HepG2 (cell line): Measurements from ENCODE around the gene MARCHF4. TPM values are rescaled to one million over a fixed set of nuclear protein-coding genes. Genes with fewer than 3 reads are reported as not detected.

Experiments
- ESRRA ChIP-seq: sonication (generic); formaldehyde crosslinking; IDR thresholded peaks from 2 replicates; pipeline ENCODE4 v1.5.1; 2020; ENCODE audit warnings: mild to moderate bottlenecking, low read depth, missing genetic modification reagents
- HNF1B ChIP-seq: sonication (generic); formaldehyde crosslinking; IDR thresholded peaks from 2 replicates; pipeline ENCODE4 v1.5.1; 2020; ENCODE audit warnings: mild to moderate bottlenecking, moderate library complexity, missing genetic modification reagents
- KLF13 ChIP-seq: sonication (generic); formaldehyde crosslinking; IDR thresholded peaks from 2 replicates; pipeline ENCODE4 v1.4.0; 2020; ENCODE audit warnings: mild to moderate bottlenecking, missing genetic modification reagents
- MAFG ChIP-seq: sonication (generic); formaldehyde crosslinking; IDR thresholded peaks from 2 replicates; pipeline ENCODE4 v1.5.1; 2020; ENCODE audit warnings: mild to moderate bottlenecking, missing genetic modification reagents
- RERE ChIP-seq: IDR thresholded peaks from 2 replicates; pipeline ENCODE4 v1.6.1; 2016; ENCODE audit warnings: low read depth, missing genetic modification reagents, missing compliant biosample characterization
- TAF15 ChIP-seq: fragments of 200-400 bp; formaldehyde crosslinking; IDR thresholded peaks from one replicate; pipeline ENCODE4 v1.6.1; 2018; ENCODE audit warnings: mild to moderate bottlenecking, low read depth, low read length; ENCODE audit not compliant: poor library complexity, severe bottlenecking
- THYN1 ChIP-seq: sonication (generic); formaldehyde crosslinking; IDR thresholded peaks from 2 replicates; pipeline ENCODE4 v1.8.1; 2023; ENCODE audit warnings: low read depth, mild to moderate bottlenecking, moderate library complexity, missing genetic modification reagents, borderline replicate concordance
- TSC22D2 ChIP-seq: sonication (generic); formaldehyde crosslinking; IDR thresholded peaks from 2 replicates; pipeline ENCODE4 v1.5.1; 2020; ENCODE audit warnings: missing genetic modification reagents, mild to moderate bottlenecking, borderline replicate concordance
- ZBTB8A ChIP-seq: sonication (generic); formaldehyde crosslinking; IDR thresholded peaks from 2 replicates; pipeline ENCODE4 v1.4.0; 2020; ENCODE audit warnings: mild to moderate bottlenecking, low read depth, missing genetic modification reagents, borderline replicate concordance
- ZIK1 ChIP-seq: sonication (generic); formaldehyde crosslinking; IDR thresholded peaks from 2 replicates; pipeline ENCODE4 v1.5.0; 2020; ENCODE audit warnings: mild to moderate bottlenecking, low read depth, missing genetic modification reagents, borderline replicate concordance
- ZNF761 ChIP-seq: sonication (generic); formaldehyde crosslinking; conservative IDR thresholded peaks from 2 replicates; pipeline ENCODE4 v1.4.0; 2020; ENCODE audit warnings: mild to moderate bottlenecking, missing genetic modification reagents
- polyA plus RNA-seq, 8 experiments: library from polyadenylated mRNA; depleted of rRNA in 3 of 8; stranded (reverse) in 7 of 8; unstranded in 1 of 8; fragments of >200 nt; fragmentation: Illumina TruSeq in 4 of 8; extraction: Trizol in 4 of 8; gene quantifications; 2 replicates each; pipeline versions ENCODE4 v1.2.1 to v1.2.3, GENCODE V29; 2011 to 2016; ENCODE audit warnings: low read depth in 4 of 8, missing spikeins in 1 of 8, mixed read lengths in 1 of 8; ENCODE audit not compliant: insufficient read depth in 1 of 8
- total RNA-seq, 5 experiments: library from RNA; depleted of rRNA; stranded (reverse); fragments of >200 nt; fragmentation: Illumina TruSeq; extraction: Trizol; gene quantifications; 2 replicates each; pipeline ENCODE4 v1.2.3, GENCODE V29; 2016; ENCODE audit warnings: low read depth in 1 of 5
- TF ChIP-seq, protein P1 (sequence below): sonication (generic); formaldehyde crosslinking; IDR thresholded peaks from 2 replicates; pipeline ENCODE4 v1.5.0; 2020; ENCODE audit warnings: mild to moderate bottlenecking, missing genetic modification reagents
- TF ChIP-seq, protein P2 (sequence below): sonication (generic); formaldehyde crosslinking; IDR thresholded peaks from 2 replicates; pipeline ENCODE4 v1.9.0; 2021; ENCODE audit warnings: missing genetic modification reagents, mild to moderate bottlenecking, borderline replicate concordance

The MARCHF4 gene
- total and polyA plus RNA-seq, 2 of the 13 experiments (the other 11 are each of a cell fraction or from before 2014, with no cell fraction given) = not detected

- TF ChIP-seq THYN1 (CRISPR knock-in tag) (no peak), ZNF761 (CRISPR knock-in tag) (0 out of 2 replicates have a peak, but pooled peaks have one; percentile 9), TAF15 (no peak), TSC22D2 (CRISPR knock-in tag) (peak; percentile 95; the same call in 1 of the 2 replicates), ZBTB8A (CRISPR knock-in tag) (no peak), RERE (CRISPR knock-in tag) (no peak), KLF13 (CRISPR knock-in tag) (peak; percentile 86), HNF1B (CRISPR knock-in tag) (peak; percentile 96), ESRRA (CRISPR knock-in tag) (peak; percentile 69; the same call in 1 of the 2 replicates), ZIK1 (CRISPR knock-in tag) (peak; percentile 83), MAFG (CRISPR knock-in tag) (no peak)
- TF ChIP-seq, protein P1, sequence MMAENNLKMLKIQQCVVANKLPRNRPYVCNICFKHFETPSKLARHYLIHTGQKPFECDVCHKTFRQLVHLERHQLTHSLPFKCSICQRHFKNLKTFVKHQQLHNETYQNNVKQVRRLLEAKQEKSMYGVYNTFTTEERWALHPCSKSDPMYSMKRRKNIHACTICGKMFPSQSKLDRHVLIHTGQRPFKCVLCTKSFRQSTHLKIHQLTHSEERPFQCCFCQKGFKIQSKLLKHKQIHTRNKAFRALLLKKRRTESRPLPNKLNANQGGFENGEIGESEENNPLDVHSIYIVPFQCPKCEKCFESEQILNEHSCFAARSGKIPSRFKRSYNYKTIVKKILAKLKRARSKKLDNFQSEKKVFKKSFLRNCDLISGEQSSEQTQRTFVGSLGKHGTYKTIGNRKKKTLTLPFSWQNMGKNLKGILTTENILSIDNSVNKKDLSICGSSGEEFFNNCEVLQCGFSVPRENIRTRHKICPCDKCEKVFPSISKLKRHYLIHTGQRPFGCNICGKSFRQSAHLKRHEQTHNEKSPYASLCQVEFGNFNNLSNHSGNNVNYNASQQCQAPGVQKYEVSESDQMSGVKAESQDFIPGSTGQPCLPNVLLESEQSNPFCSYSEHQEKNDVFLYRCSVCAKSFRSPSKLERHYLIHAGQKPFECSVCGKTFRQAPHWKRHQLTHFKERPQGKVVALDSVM (CRISPR knock-in tag) = peak; percentile 52; the same call in 1 of the 2 replicates
- TF ChIP-seq, protein P2, sequence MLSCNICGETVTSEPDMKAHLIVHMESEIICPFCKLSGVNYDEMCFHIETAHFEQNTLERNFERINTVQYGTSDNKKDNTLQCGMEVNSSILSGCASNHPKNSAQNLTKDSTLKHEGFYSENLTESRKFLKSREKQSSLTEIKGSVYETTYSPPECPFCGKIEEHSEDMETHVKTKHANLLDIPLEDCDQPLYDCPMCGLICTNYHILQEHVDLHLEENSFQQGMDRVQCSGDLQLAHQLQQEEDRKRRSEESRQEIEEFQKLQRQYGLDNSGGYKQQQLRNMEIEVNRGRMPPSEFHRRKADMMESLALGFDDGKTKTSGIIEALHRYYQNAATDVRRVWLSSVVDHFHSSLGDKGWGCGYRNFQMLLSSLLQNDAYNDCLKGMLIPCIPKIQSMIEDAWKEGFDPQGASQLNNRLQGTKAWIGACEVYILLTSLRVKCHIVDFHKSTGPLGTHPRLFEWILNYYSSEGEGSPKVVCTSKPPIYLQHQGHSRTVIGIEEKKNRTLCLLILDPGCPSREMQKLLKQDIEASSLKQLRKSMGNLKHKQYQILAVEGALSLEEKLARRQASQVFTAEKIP (CRISPR knock-in tag) = no peak
Observed at GRCh38 chr2:216412022-216412999, 40.0 kb upstream of the MARCHF4 start, which contains the start of gene SMARCAL1 (continued).
